IMR-90 (cell line): ENCODE results near the gene RASGEF1C. TPM values are rescaled to one million over a fixed set of nuclear protein-coding genes. Genes with fewer than 3 reads are reported as not detected.

ENCODE experiments used
- ATAC-seq: fragments of 200-7000 bp; cut with Tn5 transposase; 2 replicates; pipeline ENCODE4 v1.9.1; 2020; ENCODE audit warnings: low read depth, mild to moderate bottlenecking, moderate library complexity
- BruUV-seq: library from RNA; stranded (reverse); fragments of 400-500 nt; replicated peaks from 2 replicates; lab custom pipeline; 2021; lab: Mats Ljungman, UMichigan
- CTCF ChIA-PET: fragments of 300-600 bp; formaldehyde crosslinking; extraction: SDS; loops from one replicate; lab custom pipeline; 2021; ENCODE audit warnings: antibody characterized with exemption; lab: Yijun Ruan, JAX
- POLR2A ChIA-PET: fragments of 300-600 bp; sonication (Branson Sonifier 250); formaldehyde crosslinking; loops from one replicate; lab custom pipeline; 2022; ENCODE audit warnings: antibody characterized with exemption; ENCODE audit not compliant: unreplicated experiment; lab: Charles Lee
- DNase-seq: peaks from one replicate; pipeline ENCODE4 v3.0.0; 2013
- H2AFZ ChIP-seq: replicated peaks from 2 replicates; pipeline ENCODE3; 2013; ENCODE audit warnings: low read length, mild to moderate bottlenecking; ENCODE audit not compliant: poor library complexity
- H2AK5ac ChIP-seq: 2 replicates; pipeline ENCODE4 v1.6.1; 2013; ENCODE audit warnings: low read depth, low read length, inconsistent platforms
- H2AK9ac ChIP-seq: replicated peaks from 2 replicates; pipeline ENCODE3; 2013; ENCODE audit warnings: mild to moderate bottlenecking, low read depth, low read length, moderate library complexity; ENCODE audit not compliant: poor library complexity
- H2BK120ac ChIP-seq: 2 replicates; pipeline ENCODE4 v1.6.1; 2013; ENCODE audit warnings: low read depth, low read length, inconsistent platforms
- H2BK15ac ChIP-seq: 3 replicates; pipeline ENCODE4 v1.6.1; 2013; ENCODE audit warnings: low read depth, low read length, inconsistent platforms
- H2BK20ac ChIP-seq: 2 replicates; pipeline ENCODE4 v1.6.1; 2013; ENCODE audit warnings: low read depth, mild to moderate bottlenecking, inconsistent platforms, low read length, moderate library complexity
- H2BK5ac ChIP-seq: 2 replicates; pipeline ENCODE4 v1.6.1; 2013; ENCODE audit warnings: mild to moderate bottlenecking, low read depth, low read length, inconsistent platforms; ENCODE audit not compliant: poor library complexity, severe bottlenecking
- H3K14ac ChIP-seq: replicated peaks from 2 replicates; pipeline ENCODE4 v1.6.1; 2013; ENCODE audit warnings: low read depth, low read length, inconsistent platforms
- H3K18ac ChIP-seq: 2 replicates; pipeline ENCODE4 v1.6.1; 2013; ENCODE audit warnings: low read depth, low read length, control low read depth
- H3K23ac ChIP-seq: 2 replicates; pipeline ENCODE4 v1.6.1; 2013; ENCODE audit warnings: low read depth, low read length, inconsistent platforms
- H3K27ac ChIP-seq: 2 replicates; pipeline ENCODE4 v1.5.1; 2013; ENCODE audit warnings: mild to moderate bottlenecking, control low read depth, low read length; ENCODE audit not compliant: insufficient read depth
- H3K27me3 ChIP-seq: 2 replicates; pipeline ENCODE4 v1.6.1; 2013; ENCODE audit warnings: low read length; ENCODE audit not compliant: control insufficient read depth, insufficient read depth
- H3K36me3 ChIP-seq: 2 replicates; pipeline ENCODE4 v1.6.1; 2013; ENCODE audit warnings: low read length, mixed read lengths; ENCODE audit not compliant: control insufficient read depth, insufficient read depth
- H3K4ac ChIP-seq: 2 replicates; pipeline ENCODE4 v1.6.1; 2013; ENCODE audit warnings: low read depth, low read length, inconsistent platforms
- H3K4me1 ChIP-seq: 2 replicates; pipeline ENCODE4 v1.6.1; 2013; ENCODE audit warnings: low read length, mixed read lengths; ENCODE audit not compliant: control insufficient read depth, insufficient read depth
- H3K4me2 ChIP-seq: 2 replicates; pipeline ENCODE4 v1.6.1; 2013; ENCODE audit warnings: low read depth, mild to moderate bottlenecking, control low read depth, low read length, moderate library complexity
- H3K4me3 ChIP-seq: 2 replicates; pipeline ENCODE4 v1.5.1; 2013; ENCODE audit warnings: low read depth, mild to moderate bottlenecking, control low read depth, low read length, moderate library complexity; ENCODE audit not compliant: insufficient read depth
- H3K56ac ChIP-seq: 2 replicates; pipeline ENCODE4 v1.6.1; 2013; ENCODE audit warnings: low read length, inconsistent platforms; ENCODE audit not compliant: insufficient read depth; ENCODE audit errors: extremely low read depth
- H3K79me1 ChIP-seq, 2 experiments: 2 replicates each; pipeline ENCODE4 v1.6.1; 2013; ENCODE audit warnings: low read length in 2 of 2, inconsistent platforms in 1 of 2, low read depth in 1 of 2
- H3K9ac ChIP-seq: 2 replicates; pipeline ENCODE4 v1.6.1; 2013; ENCODE audit warnings: low read depth, low read length, control low read depth
- H3K9me1 ChIP-seq: 2 replicates; pipeline ENCODE4 v1.6.1; 2013; ENCODE audit warnings: low read length, inconsistent platforms; ENCODE audit not compliant: insufficient read depth
- H3K9me3 ChIP-seq: 2 replicates; pipeline ENCODE4 v1.6.1; 2013; ENCODE audit warnings: low read length; ENCODE audit not compliant: control insufficient read depth, insufficient read depth
- H4K20me1 ChIP-seq: 2 replicates; pipeline ENCODE4 v1.6.1; 2013; ENCODE audit warnings: low read length, inconsistent platforms; ENCODE audit not compliant: insufficient read depth
- H4K5ac ChIP-seq: 2 replicates; pipeline ENCODE4 v1.6.1; 2013; ENCODE audit warnings: mild to moderate bottlenecking, low read depth, low read length, control low read depth
- H4K8ac ChIP-seq, 2 experiments: 2 replicates each; pipeline ENCODE4 v1.6.1; 2013; ENCODE audit warnings: low read depth in 2 of 2, low read length in 2 of 2, control low read depth in 1 of 2, inconsistent platforms in 1 of 2
- H4K91ac ChIP-seq: 2 replicates; pipeline ENCODE4 v1.6.1; 2013; ENCODE audit warnings: low read depth, low read length, inconsistent platforms; ENCODE audit not compliant: insufficient read depth
- BHLHE40 ChIP-seq: fragments of 150-350 bp; IDR thresholded peaks from 2 replicates; pipeline ENCODE4 v1.6.1; 2016; ENCODE audit warnings: mild to moderate bottlenecking, low read depth, low read length
- CEBPB ChIP-seq: IDR thresholded peaks from 2 replicates; pipeline ENCODE4 v1.6.1; 2012; ENCODE audit warnings: low read depth, low read length, improper control_type of control experiment
- CHD1 ChIP-seq: IDR thresholded peaks from 2 replicates; pipeline ENCODE4 v1.6.1; 2012; ENCODE audit warnings: low read depth, low read length, improper control_type of control experiment
- FOS ChIP-seq: fragments of 150-350 bp; IDR thresholded peaks from 2 replicates; pipeline ENCODE4 v1.6.1; 2016; ENCODE audit warnings: low read depth, low read length
- MAFK ChIP-seq: IDR thresholded peaks from 2 replicates; pipeline ENCODE4 v1.6.1; 2012; ENCODE audit warnings: low read depth, low read length, improper control_type of control experiment
- MAZ ChIP-seq: IDR thresholded peaks from 2 replicates; pipeline ENCODE4 v1.6.1; 2012; ENCODE audit warnings: low read depth, mild to moderate bottlenecking, low read length, improper control_type of control experiment, moderate library complexity, borderline replicate concordance
- MXI1 ChIP-seq: IDR thresholded peaks from 2 replicates; pipeline ENCODE4 v1.6.1; 2012; ENCODE audit warnings: low read depth, mild to moderate bottlenecking, low read length, moderate library complexity, borderline replicate concordance
- NFE2L2 ChIP-seq: fragments of 150-350 bp; IDR thresholded peaks from 2 replicates; pipeline ENCODE4 v1.6.1; 2016; ENCODE audit warnings: low read depth, mild to moderate bottlenecking, low read length
- RAD21 ChIP-seq: IDR thresholded peaks from 2 replicates; pipeline ENCODE4 v1.6.1; 2012; ENCODE audit warnings: low read length, improper control_type of control experiment
- RCOR1 ChIP-seq: IDR thresholded peaks from 2 replicates; pipeline ENCODE4 v1.6.1; 2012; ENCODE audit warnings: mild to moderate bottlenecking, low read length, improper control_type of control experiment; ENCODE audit not compliant: insufficient replicate concordance
- RFX5 ChIP-seq: IDR thresholded peaks from 2 replicates; pipeline ENCODE4 v1.8.0; 2012; ENCODE audit warnings: low read depth, mild to moderate bottlenecking, low read length, moderate library complexity
- WGBS, 2 experiments: methylation state at CpG; one replicate each; pipeline versions ENCODE4 v1.1.5 to v1.1.7; 2013; ENCODE audit warnings: missing lambda C conversion rate in 2 of 2; ENCODE audit not compliant: insufficient read length in 1 of 2; ENCODE audit errors: extremely low coverage in 2 of 2; 5-methylcytosine and 5-hydroxymethylcytosine counted together
- dilution Hi-C: fragments of 300-500 bp; cut with HindIII; formaldehyde crosslinking; loops from one replicate; pipeline ENCODE4 v1.14.3; 2018; ENCODE audit warnings: low sequenced_read_pairs; ENCODE audit not compliant: unreplicated experiment
- in situ Hi-C: fragments of 300-500 bp; cut with MboI; formaldehyde crosslinking; loops from 3 replicates; pipeline ENCODE4 v1.14.3; 2019; ENCODE audit warnings: low sequenced_read_pairs, inconsistent platforms, mixed read lengths
- intact Hi-C: fragments of 100-400 bp; cut with micrococcal nuclease; formaldehyde crosslinking; loops from 2 replicates; pipeline ENCODE4 v1.10.0; 2022
- polyA plus RNA-seq, 3 experiments: library from polyadenylated mRNA; depleted of rRNA; stranded (reverse); fragments of >200 nt; gene quantifications; 2 replicates each; pipeline ENCODE4 v1.2.3, GENCODE V29; 2012; ENCODE audit warnings: low replicate concordance in 1 of 3
- total RNA-seq: library from RNA; depleted of rRNA; stranded (reverse); fragments of >200 nt; gene quantifications from 2 replicates; pipeline ENCODE4 v1.2.3, GENCODE V29; 2012
- TF ChIP-seq, protein P1 (sequence below): conservative IDR thresholded peaks from 2 replicates; pipeline ENCODE4 v1.5.1; 2012; ENCODE audit warnings: mild to moderate bottlenecking, low read depth, low read length, improper control_type of control experiment
- TF ChIP-seq, protein P2 (sequence below): fragments of 150-350 bp; IDR thresholded peaks from 2 replicates; pipeline ENCODE4 v1.6.1; 2016; ENCODE audit warnings: low read depth, mild to moderate bottlenecking, low read length, moderate library complexity, borderline replicate concordance

RASGEF1C gene
- total and polyA plus RNA-seq, 2 of the 4 experiments (the other 2 are of a cell fraction) = not detected

DNA sequence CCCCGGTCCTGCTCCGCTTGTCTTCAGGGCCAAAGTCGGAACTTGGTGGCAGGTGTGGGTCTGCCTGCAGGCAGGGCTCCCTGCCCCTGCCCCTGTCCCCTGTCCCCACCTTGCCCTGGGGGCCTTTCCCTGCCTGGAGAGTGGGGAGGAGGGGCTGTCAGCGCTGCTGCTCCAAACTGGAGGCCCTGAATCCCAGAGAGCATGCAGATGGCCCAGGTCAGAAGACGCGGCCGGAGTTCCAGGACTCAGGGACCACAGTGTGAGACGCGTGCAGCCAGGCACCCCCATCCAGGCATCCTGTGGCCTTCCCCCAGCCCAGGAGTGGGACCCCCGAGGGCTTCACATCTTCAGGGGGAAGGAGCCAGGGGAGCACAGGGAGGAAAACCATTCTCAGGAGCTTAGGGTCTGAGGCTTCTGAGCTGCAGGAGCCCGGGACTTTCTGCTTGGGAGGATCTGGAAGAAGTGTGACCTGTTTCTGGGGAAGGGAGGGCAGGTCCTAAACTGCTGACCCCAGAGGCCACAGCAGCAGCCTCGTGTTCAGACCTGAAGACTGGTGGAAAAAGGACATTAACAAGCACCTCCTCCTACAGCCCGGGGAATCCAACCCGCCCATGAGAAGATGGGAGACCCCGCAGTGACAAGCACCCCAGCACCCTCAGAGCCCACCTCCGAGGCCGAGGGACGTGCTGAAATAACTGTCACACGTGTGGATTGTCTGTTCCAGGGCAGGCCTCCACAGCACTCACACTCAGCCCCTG is 38.0 kb downstream of the RASGEF1C start:
- Histone ChIP-seq H3K4me3 (no peak overlapping the region), H2AK5ac (no peak overlapping the region), H2AK9ac (peak overlapping the region; percentile 55), H3K18ac (no peak overlapping the region), H3K14ac (no peak overlapping the region), H3K36me3 (no peaks in the 10 kb centered on the region), H2BK5ac (no peak overlapping the region), H3K56ac (no peak overlapping the region), H2BK120ac (no peak overlapping the region), H3K79me1 (no peaks in the 10 kb centered on the region), H3K9me3 (no peaks in the 10 kb centered on the region), H2BK20ac (no peak overlapping the region), H4K5ac (no peak overlapping the region), H3K4me1 (peaks cover 17% of the 10 kb centered on the region; the same call in 1 of the 2 replicates), H3K27ac (no peak overlapping the region), H3K9ac (no peak overlapping the region), H3K4ac (no peak overlapping the region), H2AFZ (peak overlapping the region; percentile 46), H3K4me2 (no peak overlapping the region), H3K27me3 (no peaks in the 10 kb centered on the region), H4K8ac (no peak overlapping the region), H3K9me1 (peaks cover 5% of the 10 kb centered on the region; the same call in 1 of the 2 replicates), H3K23ac (no peak overlapping the region), H4K20me1 (no peaks in the 10 kb centered on the region), H2BK15ac (no peak overlapping the region), H4K91ac (no peak overlapping the region)
- ChIA-PET CTCF (no interaction called here), POLR2A (no interaction called here)
- dilution Hi-C loops (no loop called here), intact Hi-C loops (no loop called here), in situ Hi-C loops (no loop called here)
- no TSS peak for BruUV-seq
- DNase-seq (no peak), ATAC-seq (no peak)
- TF ChIP-seq MAFK (no peak), CEBPB (no peak), RCOR1 (no peak), NFE2L2 (no peak), FOS (no peak), CHD1 (no peak), BHLHE40 (no peak), MXI1 (no peak), RFX5 (no peak), MAZ (no peak), RAD21 (no peak)
- TF ChIP-seq, protein P1, sequence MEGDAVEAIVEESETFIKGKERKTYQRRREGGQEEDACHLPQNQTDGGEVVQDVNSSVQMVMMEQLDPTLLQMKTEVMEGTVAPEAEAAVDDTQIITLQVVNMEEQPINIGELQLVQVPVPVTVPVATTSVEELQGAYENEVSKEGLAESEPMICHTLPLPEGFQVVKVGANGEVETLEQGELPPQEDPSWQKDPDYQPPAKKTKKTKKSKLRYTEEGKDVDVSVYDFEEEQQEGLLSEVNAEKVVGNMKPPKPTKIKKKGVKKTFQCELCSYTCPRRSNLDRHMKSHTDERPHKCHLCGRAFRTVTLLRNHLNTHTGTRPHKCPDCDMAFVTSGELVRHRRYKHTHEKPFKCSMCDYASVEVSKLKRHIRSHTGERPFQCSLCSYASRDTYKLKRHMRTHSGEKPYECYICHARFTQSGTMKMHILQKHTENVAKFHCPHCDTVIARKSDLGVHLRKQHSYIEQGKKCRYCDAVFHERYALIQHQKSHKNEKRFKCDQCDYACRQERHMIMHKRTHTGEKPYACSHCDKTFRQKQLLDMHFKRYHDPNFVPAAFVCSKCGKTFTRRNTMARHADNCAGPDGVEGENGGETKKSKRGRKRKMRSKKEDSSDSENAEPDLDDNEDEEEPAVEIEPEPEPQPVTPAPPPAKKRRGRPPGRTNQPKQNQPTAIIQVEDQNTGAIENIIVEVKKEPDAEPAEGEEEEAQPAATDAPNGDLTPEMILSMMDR = no peak
- TF ChIP-seq, protein P2, sequence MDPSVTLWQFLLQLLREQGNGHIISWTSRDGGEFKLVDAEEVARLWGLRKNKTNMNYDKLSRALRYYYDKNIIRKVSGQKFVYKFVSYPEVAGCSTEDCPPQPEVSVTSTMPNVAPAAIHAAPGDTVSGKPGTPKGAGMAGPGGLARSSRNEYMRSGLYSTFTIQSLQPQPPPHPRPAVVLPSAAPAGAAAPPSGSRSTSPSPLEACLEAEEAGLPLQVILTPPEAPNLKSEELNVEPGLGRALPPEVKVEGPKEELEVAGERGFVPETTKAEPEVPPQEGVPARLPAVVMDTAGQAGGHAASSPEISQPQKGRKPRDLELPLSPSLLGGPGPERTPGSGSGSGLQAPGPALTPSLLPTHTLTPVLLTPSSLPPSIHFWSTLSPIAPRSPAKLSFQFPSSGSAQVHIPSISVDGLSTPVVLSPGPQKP = no peak
- WGBS, 2 experiments = 87% methylated on average over 6 of the region's 19 CpGs; no CpG with 5 or more reads in 1 of the 2 experiments
